Heart left ventricle (tissue), 13 donors: ENCODE results near the gene TEX264.

Experiments
- POLR2A ChIP-seq, 2 donors: fragments of 450-650 bp; IDR thresholded peaks; one replicate each; pipeline ENCODE4 v1.6.1; 2017; ENCODE audit warnings: antibody characterized with exemption in 2 of 2, mild to moderate bottlenecking in 2 of 2, moderate library complexity in 2 of 2
- TF ChIP-seq, protein P1 (sequence below), 12 donors: fragments of 200-600 bp; sonication (generic) in 4 of 12; IDR thresholded peaks; one replicate each; pipeline versions ENCODE4 v1.5.0 to v1.8.0; 2018 to 2022; ENCODE audit warnings: antibody characterized with exemption in 12 of 12, mild to moderate bottlenecking in 5 of 12
- donor health status: ischemic (EF 13 %, LVEDD 7.1; RV severe dilation, severe dysfunction).
- donor health status: DM: no; HTN: yes; CAD: no.
- donor health status: DM: no; HTN: no; CAD: no.
- donor health status: ischemic (EF 25% LVEDD 6.9; RV normal size, moderate dysfunction).
- donor health status: ischemic (EF 25% LVEDD 5.7; RV mildly dilated, moderate dysfunction).
- donor health status: ischemic (EF 35%, LVEDD 5.7; RV mildly dilated, moderate dysfunction).
- donor health status: nonischemic (EF 11% LVEDD 7.7; RV severe dilation, severe dysfunction).
- donor health status: DM: yes; HTN: yes; CAD: no.
- donor health status: PGD.
- donor health status: ischemic (EF 29% LVEDD 5.4; RV normal size, mild dysfunction).
- donor health status: nonischemic (EF 23%, LVEDD 6.1; RV moderate dilation, normal function).

DNA sequence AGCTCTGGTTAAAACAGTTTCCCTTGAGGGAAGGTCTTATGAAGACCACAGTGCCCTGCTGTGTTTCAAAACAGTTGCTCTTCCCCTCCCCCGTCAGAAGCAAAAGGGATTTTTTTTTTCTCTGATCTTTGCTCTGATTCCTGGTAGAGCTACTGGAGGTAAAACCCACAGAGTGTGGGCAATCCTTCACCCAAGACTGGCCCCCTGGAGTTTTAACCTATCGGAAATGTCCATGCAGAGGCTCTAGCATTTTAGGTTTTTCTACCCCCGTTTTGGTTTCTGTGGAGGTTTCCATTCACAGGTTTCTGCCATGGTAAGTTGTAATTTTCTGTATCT is 63.5 kb downstream of the TEX264 start:
- TF ChIP-seq, protein P1, sequence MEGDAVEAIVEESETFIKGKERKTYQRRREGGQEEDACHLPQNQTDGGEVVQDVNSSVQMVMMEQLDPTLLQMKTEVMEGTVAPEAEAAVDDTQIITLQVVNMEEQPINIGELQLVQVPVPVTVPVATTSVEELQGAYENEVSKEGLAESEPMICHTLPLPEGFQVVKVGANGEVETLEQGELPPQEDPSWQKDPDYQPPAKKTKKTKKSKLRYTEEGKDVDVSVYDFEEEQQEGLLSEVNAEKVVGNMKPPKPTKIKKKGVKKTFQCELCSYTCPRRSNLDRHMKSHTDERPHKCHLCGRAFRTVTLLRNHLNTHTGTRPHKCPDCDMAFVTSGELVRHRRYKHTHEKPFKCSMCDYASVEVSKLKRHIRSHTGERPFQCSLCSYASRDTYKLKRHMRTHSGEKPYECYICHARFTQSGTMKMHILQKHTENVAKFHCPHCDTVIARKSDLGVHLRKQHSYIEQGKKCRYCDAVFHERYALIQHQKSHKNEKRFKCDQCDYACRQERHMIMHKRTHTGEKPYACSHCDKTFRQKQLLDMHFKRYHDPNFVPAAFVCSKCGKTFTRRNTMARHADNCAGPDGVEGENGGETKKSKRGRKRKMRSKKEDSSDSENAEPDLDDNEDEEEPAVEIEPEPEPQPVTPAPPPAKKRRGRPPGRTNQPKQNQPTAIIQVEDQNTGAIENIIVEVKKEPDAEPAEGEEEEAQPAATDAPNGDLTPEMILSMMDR (IDR thresholded peaks at IDR 0.05): no peak
- no peak for TF ChIP-seq POLR2A (IDR thresholded peaks at IDR 0.05)
